HG03378 (cell line): ENCODE measurements around the gene MC1R.
"Not testable (repeated sequence)": the region's sequence is repeated elsewhere in the genome, so short reads cannot be mapped to it uniquely, and the experiment has no call there.

Experiments used
- ATAC-seq: cut with Tn5 transposase; IDR thresholded peaks from one replicate; pipeline ENCODE4 v1.9.1; 2021; ENCODE audit warnings: mild to moderate bottlenecking, moderate library complexity; ENCODE audit not compliant: unreplicated experiment

MC1R gene

DNA sequence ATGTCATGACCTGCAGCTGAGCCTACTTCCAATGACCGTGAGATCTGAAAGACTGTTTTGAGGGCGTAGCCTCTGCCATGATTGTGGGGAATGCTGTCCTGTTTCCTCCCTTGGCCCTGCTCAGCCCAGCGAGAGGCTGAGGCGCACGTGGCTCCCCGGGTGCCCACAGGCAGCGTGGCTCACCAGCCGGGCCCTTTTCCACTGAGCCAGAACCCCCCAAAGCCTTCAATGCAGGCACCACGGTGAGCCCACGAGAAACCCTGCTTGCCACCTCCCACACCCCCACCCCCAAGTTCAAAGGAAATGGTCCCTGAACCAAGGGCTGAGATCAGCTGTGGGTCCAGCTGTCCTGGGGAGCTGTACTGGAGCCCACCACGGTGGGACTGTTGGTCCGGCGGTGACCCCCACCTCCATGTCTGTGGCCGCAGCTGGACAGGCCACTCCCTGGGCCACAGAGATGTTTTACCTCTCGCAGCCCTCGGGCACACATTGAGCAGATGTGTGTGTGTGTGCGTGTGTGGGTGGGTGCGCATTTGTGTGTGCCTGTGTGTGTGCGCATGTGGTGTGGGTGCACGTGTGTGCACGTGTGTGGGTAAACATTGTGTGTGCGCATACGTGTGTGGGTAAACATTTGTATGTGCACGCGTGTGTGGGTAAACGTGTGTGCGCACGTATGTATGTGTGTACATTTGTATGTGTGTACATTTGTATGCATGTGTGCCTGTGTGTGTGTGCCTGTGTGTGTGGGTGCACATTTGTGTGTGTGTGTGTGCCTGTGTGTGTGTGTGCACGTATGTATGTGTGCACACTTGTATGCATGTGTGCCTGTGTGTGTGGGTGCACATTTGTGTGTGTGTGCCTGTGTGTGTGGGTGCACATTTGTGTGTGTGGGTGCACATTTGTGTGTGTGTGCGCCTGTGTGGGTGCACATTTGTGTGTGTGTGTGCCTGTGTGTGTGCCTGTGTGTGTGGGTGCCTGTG is 5.0 kb upstream of the MC1R start:
- ATAC-seq: no peak

DNA sequence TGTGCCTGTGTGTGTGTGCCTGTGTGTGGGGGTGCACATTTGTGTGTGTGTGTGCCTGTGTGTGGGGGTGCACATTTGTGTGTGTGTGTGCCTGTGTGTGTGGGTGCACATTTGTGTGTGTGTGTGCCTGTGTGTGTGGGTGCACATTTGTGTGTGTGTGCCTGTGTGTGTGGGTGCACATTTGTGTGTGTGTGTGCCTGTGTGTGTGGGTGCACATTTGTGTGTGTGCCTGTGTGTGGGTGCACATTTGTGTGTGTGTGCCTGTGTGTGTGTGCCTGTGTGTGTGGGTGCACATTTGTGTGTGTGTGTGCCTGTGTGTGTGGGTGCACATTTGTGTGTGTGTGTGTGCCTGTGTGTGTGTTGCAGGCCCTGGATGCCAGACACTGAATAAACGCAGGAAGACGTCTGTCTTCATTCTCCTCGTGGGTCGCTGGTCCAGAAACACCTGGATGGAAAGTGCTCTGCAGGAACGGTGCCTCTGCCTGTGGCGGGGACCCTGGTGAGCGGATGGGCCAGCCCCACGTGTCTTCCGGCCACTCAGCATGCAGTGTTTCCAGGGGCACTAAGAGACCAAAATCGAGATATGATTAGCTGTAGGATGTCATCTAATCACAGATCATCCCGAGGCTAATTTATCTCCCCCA is 3.9 kb upstream of the MC1R start:
- not testable (repeated sequence) for ATAC-seq

DNA sequence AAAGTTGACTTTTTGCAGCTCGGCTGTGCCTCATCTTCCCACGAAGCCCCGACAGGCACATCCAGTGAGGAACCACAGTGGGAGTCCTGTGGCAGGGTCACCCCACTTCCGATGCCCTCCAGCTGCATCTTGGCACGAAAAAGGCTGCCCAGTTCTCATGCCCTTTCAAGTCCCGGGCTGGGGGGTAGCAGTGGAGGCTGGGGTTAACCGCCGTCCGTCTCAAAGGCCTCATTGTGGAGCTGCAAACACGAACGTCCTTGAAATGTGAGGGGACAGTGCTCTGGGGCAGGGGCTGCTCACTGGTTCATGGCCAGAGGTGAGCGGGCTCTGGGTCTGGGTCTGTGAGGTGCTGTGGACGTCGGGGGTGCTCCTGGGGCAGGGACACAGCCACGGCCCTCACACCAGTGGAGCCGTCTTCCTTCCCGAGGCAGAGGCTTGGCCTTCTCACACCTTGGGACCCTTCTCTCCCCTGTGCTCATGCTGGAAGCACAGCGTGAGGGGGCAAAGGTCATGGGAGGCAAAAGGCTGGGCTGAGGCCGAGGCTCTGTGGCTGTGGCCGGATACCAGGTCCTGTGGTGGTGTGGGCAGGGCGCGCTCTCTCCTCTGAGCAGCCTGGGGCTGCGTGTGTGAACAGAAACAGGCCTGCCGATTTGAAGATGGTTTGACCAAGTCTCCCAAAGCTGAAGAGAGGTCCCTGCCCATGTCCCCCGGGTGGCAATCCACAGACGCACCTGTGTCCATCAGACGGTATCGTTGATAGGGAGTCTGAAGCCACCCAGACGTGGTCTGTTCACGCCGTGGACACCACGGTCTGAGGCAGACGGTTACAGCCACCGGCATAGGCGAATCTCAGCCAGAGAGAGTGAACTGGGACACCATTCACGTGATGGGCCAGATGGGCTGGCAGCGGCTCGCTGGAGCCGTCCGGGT is 3.1 kb upstream of the MC1R start:
- ATAC-seq: no peak

DNA sequence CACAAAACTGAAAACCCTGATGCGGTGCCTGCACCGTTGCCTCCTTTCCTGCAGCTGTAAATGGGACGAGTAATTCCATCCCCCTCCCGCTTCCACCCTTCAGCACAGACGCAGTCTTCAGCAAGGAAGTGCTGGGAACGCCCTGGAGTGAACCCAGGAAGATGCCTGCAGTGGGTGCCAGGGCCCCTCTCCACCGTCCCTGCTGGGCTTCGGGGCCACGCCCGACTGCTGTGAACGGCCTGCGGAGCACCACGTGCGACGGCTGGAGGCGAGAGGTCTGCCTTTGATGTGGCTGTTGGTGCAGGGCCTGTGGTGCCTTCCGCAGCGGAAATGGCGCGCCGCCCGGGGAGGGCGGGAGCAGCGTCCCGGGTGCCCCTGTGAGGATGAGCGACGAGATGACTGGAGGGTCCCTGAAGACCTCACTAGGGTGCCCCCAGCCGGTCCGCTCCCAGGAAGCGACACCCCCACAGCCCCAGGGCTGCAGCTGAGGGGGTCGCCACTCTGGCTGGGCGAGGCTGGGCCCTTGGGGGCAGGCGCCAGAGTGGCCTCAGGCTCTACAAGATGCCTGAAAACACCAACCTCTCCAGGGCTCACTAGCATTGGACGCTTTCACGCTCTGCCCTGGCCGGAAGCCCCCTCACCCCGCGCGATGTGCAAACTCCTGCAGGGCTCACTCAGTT is 749 bp upstream of the MC1R start:
- ATAC-seq: peak; percentile 75

- ATAC-seq: no peak
Observed at GRCh38 chr16:89919535-89920406, 1.1 kb downstream of the MC1R start.

- ATAC-seq: no peak
Observed at GRCh38 chr16:89920723-89921122, 2.1 kb downstream of the MC1R start.

DNA sequence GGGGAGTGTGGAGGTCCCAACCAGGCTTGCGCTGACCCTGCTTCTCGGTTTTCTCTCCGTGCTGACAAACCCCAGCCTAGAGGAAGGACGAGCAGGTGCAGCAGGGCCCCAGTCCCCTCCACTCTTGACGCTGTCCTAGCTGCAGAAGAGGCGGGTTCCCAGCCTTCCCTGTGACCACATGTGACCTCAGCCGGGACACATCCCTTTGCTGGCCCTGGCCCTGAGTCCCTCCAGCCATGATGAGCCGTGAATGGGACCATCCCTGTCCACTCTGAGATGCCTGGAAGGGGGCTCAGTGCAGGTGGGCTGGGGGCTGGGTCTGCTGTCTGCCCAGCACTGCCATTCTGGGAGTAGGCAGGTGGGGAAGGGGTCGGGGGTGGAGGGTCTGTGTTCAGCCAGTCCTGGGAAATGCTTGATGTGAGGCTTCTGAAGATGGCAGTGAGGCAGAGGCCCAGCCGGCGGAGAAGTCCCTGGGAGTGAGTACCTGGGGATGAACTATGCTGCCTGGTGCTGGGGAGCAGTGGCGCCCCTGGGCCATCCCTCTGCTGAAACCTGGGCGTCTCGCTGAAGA is 2.6 kb downstream of the MC1R start:
- ATAC-seq: no peak

GRCh38 chr16:89921702-89922476 is 3.2 kb downstream of the MC1R start:
- ATAC-seq: no peak

GRCh38 chr16:89922477-89922883 is 3.8 kb downstream of the MC1R start:
- ATAC-seq: no peak

- no peak for ATAC-seq
Observed at GRCh38 chr16:89922884-89923639, 4.4 kb downstream of the MC1R start, which contains the start of gene TUBB3. TSS of gene TUBB3 (plus strand) at chr16:89923342. CDS start at chr16:89923402, 60 bp downstream.

- ATAC-seq: no peak
Observed at GRCh38 chr16:89923640-89924296, 5.1 kb downstream of the MC1R start.

DNA sequence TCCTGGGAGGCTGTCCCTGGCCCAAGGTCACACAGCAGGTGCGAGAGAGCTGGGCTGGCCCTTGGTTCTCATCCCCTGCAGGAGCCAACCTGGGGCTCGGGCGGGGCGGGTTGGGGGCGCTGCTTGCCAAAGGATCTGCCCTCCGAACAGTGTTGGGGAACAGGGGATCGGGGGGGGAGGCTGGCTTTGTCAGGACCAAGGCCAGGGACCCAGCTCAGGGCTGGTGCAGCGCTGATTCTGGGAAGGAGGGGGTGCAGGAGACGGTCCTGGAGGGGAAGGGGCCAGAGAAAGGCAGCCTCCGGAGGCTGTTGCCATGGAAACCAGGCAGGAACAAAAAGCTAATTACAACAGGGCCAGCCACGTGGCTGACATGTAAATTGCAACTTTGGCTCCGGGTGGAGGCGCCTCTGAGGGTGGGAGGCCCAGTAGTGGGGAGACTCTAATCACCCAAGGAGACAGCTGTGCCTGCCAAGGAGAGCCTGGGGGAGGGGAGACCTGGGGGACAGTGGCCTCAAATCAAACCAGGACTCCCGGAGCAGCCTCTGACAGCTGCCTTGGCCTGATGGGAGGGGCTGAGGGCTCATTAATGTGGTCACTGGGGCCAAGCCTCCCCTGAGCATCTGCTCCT is 5.7 kb downstream of the MC1R start:
- no peak for ATAC-seq

DNA sequence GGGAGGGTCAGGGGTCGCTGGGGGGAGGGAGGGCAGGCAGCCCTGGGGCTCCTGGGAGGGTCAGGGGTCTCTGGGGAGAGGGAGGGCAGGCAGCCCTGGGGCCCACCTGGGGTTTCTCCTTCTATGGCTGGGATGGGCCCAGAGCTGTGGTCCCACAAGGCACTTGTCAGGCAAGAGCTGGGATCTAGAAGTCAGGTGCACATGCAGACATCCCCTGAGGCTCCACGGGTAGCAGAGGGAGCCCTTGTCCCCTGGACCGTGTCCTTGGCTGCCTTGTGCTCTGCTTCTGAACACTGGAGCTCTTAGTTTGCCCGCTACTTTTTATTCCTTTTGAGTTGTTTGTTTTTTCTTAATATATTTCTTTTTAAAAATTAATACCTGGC is 6.3 kb downstream of the MC1R start:
- no peak for ATAC-seq

- ATAC-seq: no peak
Observed at GRCh38 chr16:89925596-89926079, 7.0 kb downstream of the MC1R start.

- ATAC-seq: no peak
Observed at GRCh38 chr16:89931305-89931896, 12.7 kb downstream of the MC1R start.

- ATAC-seq: no peak
Observed at GRCh38 chr16:89931964-89932363, 13.3 kb downstream of the MC1R start.
